PFSK-1 (cell line): ENCODE results near the gene MCHR1.

ENCODE experiments used
- POLR2AphosphoS5 ChIP-seq: IDR thresholded peaks from 2 replicates; pipeline ENCODE4 v1.6.1; 2012; ENCODE audit warnings: low read depth, mild to moderate bottlenecking, control low read depth, low read length, moderate library complexity
- TF ChIP-seq, protein P1 (sequence below), 2 experiments: IDR thresholded peaks; 2 replicates each; pipeline versions ENCODE4 v1.6.1 to v1.8.0; 2011 to 2012; ENCODE audit warnings: low read depth in 2 of 2, low read length in 2 of 2, control low read depth in 1 of 2, inconsistent platforms in 1 of 2, mild to moderate bottlenecking in 1 of 2, moderate library complexity in 1 of 2; ENCODE audit not compliant: insufficient read depth in 1 of 2

- TF ChIP-seq, protein P1, sequence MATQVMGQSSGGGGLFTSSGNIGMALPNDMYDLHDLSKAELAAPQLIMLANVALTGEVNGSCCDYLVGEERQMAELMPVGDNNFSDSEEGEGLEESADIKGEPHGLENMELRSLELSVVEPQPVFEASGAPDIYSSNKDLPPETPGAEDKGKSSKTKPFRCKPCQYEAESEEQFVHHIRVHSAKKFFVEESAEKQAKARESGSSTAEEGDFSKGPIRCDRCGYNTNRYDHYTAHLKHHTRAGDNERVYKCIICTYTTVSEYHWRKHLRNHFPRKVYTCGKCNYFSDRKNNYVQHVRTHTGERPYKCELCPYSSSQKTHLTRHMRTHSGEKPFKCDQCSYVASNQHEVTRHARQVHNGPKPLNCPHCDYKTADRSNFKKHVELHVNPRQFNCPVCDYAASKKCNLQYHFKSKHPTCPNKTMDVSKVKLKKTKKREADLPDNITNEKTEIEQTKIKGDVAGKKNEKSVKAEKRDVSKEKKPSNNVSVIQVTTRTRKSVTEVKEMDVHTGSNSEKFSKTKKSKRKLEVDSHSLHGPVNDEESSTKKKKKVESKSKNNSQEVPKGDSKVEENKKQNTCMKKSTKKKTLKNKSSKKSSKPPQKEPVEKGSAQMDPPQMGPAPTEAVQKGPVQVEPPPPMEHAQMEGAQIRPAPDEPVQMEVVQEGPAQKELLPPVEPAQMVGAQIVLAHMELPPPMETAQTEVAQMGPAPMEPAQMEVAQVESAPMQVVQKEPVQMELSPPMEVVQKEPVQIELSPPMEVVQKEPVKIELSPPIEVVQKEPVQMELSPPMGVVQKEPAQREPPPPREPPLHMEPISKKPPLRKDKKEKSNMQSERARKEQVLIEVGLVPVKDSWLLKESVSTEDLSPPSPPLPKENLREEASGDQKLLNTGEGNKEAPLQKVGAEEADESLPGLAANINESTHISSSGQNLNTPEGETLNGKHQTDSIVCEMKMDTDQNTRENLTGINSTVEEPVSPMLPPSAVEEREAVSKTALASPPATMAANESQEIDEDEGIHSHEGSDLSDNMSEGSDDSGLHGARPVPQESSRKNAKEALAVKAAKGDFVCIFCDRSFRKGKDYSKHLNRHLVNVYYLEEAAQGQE (IDR thresholded peaks at IDR 0.05; ENCODE audit: insufficient read depth in 1 of 2, low read depth in 2 of 2, low read length in 2 of 2) = no peak
- TF ChIP-seq POLR2AphosphoS5 = no peak
These were observed 613 bp upstream of the MCHR1 start for GRCh38 chr22:40678493-40679248.
